Large intestine (tissue), 3 donors: ENCODE data around the gene WDFY2. TPM values are rescaled to one million over a fixed set of nuclear protein-coding genes. Genes with fewer than 3 reads are reported as not detected.
A peak's percentile ranks its signal among the peaks of the same experiment; 100 is the strongest.
"Not testable (repeated sequence)": the region's sequence is repeated elsewhere in the genome, so short reads cannot be mapped to it uniquely, and the experiment has no call there.

Source experiments
- DNase-seq, 2 donors: peaks; one replicate each; pipeline versions ENCODE4 v3.0.0 to v3.0.0-alpha.2; 2013
- H3K27ac ChIP-seq: one replicate; pipeline ENCODE4 v1.5.1; 2013; ENCODE audit warnings: low read length
- H3K27me3 ChIP-seq: 2 replicates; pipeline ENCODE4 v1.6.1; 2013; ENCODE audit warnings: low read length; ENCODE audit not compliant: control insufficient read depth, insufficient read depth
- H3K36me3 ChIP-seq: 2 replicates; pipeline ENCODE4 v1.6.1; 2013; ENCODE audit warnings: low read length; ENCODE audit not compliant: control insufficient read depth, insufficient read depth
- H3K4me1 ChIP-seq: one replicate; pipeline ENCODE4 v1.6.1; 2013; ENCODE audit warnings: low read length; ENCODE audit not compliant: control insufficient read depth, insufficient read depth
- H3K4me3 ChIP-seq: one replicate; pipeline ENCODE4 v1.5.1; 2013; ENCODE audit warnings: low read length
- H3K9me3 ChIP-seq: one replicate; pipeline ENCODE4 v1.6.1; 2013; ENCODE audit warnings: mild to moderate bottlenecking, low read depth, low read length, moderate library complexity; ENCODE audit not compliant: control insufficient read depth
- WGBS: methylation state at CpG from one replicate; pipeline ENCODE4 v1.1.5; 2013; ENCODE audit warnings: low lambda C conversion rate; ENCODE audit not compliant: insufficient coverage; 5-methylcytosine and 5-hydroxymethylcytosine counted together
- polyA plus RNA-seq: library from polyadenylated mRNA; unstranded; fragments of 120-200 nt; gene quantifications from one replicate; pipeline ENCODE4 v1.2.1, GENCODE V29; 2013

The WDFY2 gene
- polyA plus RNA-seq, 1 donor: 7.2 TPM

- no peaks in the 10 kb centered on the region for H3K9me3 ChIP-seq
- H3K27ac ChIP-seq: no peak overlapping the region
- 100% methylated on average over 1 of the region's 3 CpGs for WGBS
- no peak for DNase-seq
- H3K27me3 ChIP-seq: no peaks in the 10 kb centered on the region
- no peak overlapping the region for H3K4me3 ChIP-seq
- no peaks in the 10 kb centered on the region for H3K4me1 ChIP-seq
- no peaks in the 10 kb centered on the region for H3K36me3 ChIP-seq
These were observed 95.4 kb downstream of the WDFY2 start for GRCh38 chr13:51679616-51680015.

GRCh38 chr13:51681037-51681678, 96.9 kb downstream of the WDFY2 start:
- no peaks in the 10 kb centered on the region for H3K27me3 ChIP-seq
- no peak overlapping the region for H3K4me3 ChIP-seq
- H3K36me3 ChIP-seq: no peaks in the 10 kb centered on the region
- H3K27ac ChIP-seq: no peak overlapping the region
- H3K4me1 ChIP-seq: no peaks in the 10 kb centered on the region
- no peak for DNase-seq
- no peaks in the 10 kb centered on the region for H3K9me3 ChIP-seq
- WGBS: 100% methylated on average over 1 of the region's 6 CpGs

- H3K27ac ChIP-seq: no peak overlapping the region
- H3K36me3 ChIP-seq: no peaks in the 10 kb centered on the region
- H3K27me3 ChIP-seq: no peaks in the 10 kb centered on the region
- DNase-seq: no peak
- no CpG with 5 or more reads among the region's 1 CpG for WGBS
- no peak overlapping the region for H3K4me3 ChIP-seq
- no peaks in the 10 kb centered on the region for H3K9me3 ChIP-seq
- no peaks in the 10 kb centered on the region for H3K4me1 ChIP-seq
These were observed 98.4 kb downstream of the WDFY2 start for GRCh38 chr13:51682686-51683085.

- WGBS: no CpG with 5 or more reads among the region's 1 CpG
- Histone ChIP-seq H3K4me3 (no peak overlapping the region), H3K9me3 (no peaks in the 10 kb centered on the region), H3K27ac (no peak overlapping the region), H3K27me3 (no peaks in the 10 kb centered on the region), H3K36me3 (no peaks in the 10 kb centered on the region), H3K4me1 (no peaks in the 10 kb centered on the region)
- no peak for DNase-seq
These were observed 99.3 kb downstream of the WDFY2 start for GRCh38 chr13:51683597-51683996.

- DNase-seq: no peak
- Histone ChIP-seq H3K27ac (no peak overlapping the region), H3K36me3 (no peaks in the 10 kb centered on the region), H3K4me3 (no peak overlapping the region), H3K9me3 (no peaks in the 10 kb centered on the region), H3K4me1 (no peaks in the 10 kb centered on the region), H3K27me3 (no peaks in the 10 kb centered on the region)
- 100% methylated on average over 1 of the region's 3 CpGs for WGBS
These were observed 99.8 kb downstream of the WDFY2 start for GRCh38 chr13:51684076-51684475.

GRCh38 chr13:51687947-51688714, 103.9 kb downstream of the WDFY2 start:
- 84% methylated on average over 3 of the region's 5 CpGs for WGBS
- no peaks in the 10 kb centered on the region for H3K9me3 ChIP-seq
- H3K4me1 ChIP-seq: no peaks in the 10 kb centered on the region
- no peak overlapping the region for H3K27ac ChIP-seq
- DNase-seq: no peak
- H3K27me3 ChIP-seq: no peaks in the 10 kb centered on the region
- H3K36me3 ChIP-seq: no peaks in the 10 kb centered on the region
- no peak overlapping the region for H3K4me3 ChIP-seq

GRCh38 chr13:51688937-51689662, 104.8 kb downstream of the WDFY2 start:
- Histone ChIP-seq H3K4me1 (no peaks in the 10 kb centered on the region), H3K36me3 (no peaks in the 10 kb centered on the region), H3K27me3 (no peaks in the 10 kb centered on the region), H3K4me3 (no peak overlapping the region), H3K27ac (no peak overlapping the region), H3K9me3 (no peaks in the 10 kb centered on the region)
- peak in 1 of 2 donors; percentile 36 for DNase-seq
- WGBS: 63% methylated on average over 3 of the region's 8 CpGs

- Histone ChIP-seq H3K36me3 (no peaks in the 10 kb centered on the region), H3K4me3 (no peak overlapping the region), H3K27me3 (no peaks in the 10 kb centered on the region), H3K27ac (no peak overlapping the region), H3K9me3 (no peaks in the 10 kb centered on the region), H3K4me1 (no peaks in the 10 kb centered on the region)
- no peak for DNase-seq
- no CpG with 5 or more reads among the region's 2 CpGs for WGBS
These were observed 105.4 kb downstream of the WDFY2 start for GRCh38 chr13:51689663-51689996.

DNA sequence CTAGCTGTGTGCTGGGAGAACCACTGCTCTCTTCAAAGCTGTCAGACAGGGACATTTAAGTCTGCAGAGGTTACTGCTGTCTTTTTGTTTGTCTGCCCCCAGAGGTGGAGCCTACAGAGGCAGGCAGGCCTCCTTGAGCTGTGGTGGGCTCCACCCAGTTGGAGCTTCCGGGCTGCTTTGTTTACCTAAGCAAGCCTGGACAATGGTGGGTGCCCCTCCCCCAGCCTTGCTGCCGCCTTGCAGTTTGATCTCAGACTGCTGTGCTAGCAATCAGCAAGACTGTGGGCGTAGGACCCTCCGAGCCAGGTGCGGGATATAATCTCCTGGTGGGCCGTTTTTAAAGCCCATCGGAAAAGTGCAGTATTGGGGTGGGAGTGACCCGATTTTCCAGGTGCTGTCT, 111.4 kb downstream of the WDFY2 start:
- H3K27me3 ChIP-seq, H3K27ac ChIP-seq, DNase-seq, H3K4me3 ChIP-seq, H3K9me3 ChIP-seq, H3K36me3 ChIP-seq, H3K4me1 ChIP-seq: not testable (repeated sequence)
- no CpG with 5 or more reads among the region's 8 CpGs for WGBS

- no peaks in the 10 kb centered on the region for H3K36me3 ChIP-seq
- H3K9me3 ChIP-seq: no peaks in the 10 kb centered on the region
- H3K27ac ChIP-seq: no peak overlapping the region
- no peak for DNase-seq
- no CpG with 5 or more reads among the region's 4 CpGs for WGBS
- H3K27me3 ChIP-seq: no peaks in the 10 kb centered on the region
- no peaks in the 10 kb centered on the region for H3K4me1 ChIP-seq
- no peak overlapping the region for H3K4me3 ChIP-seq
These were observed 112.9 kb downstream of the WDFY2 start for GRCh38 chr13:51697181-51697580.
